ENCODE measurements around the gene CRACR2A.

GRCh38 chr12:3620856-3621255 lies 132.1 kb downstream of the CRACR2A start:
- TF ChIP-seq ZBTB2 (IDR thresholded peaks at IDR 0.05) (no peak), NFRKB (IDR thresholded peaks at IDR 0.05; ENCODE audit: low read depth) (no peak), GABPA (tag; conservative IDR thresholded peaks at IDR 0.05; ENCODE audit: low read depth) (no peak)

All from K562 (cell line).